H9 (cell line): ENCODE results near the gene RILPL1. TPM values are rescaled to one million over a fixed set of nuclear protein-coding genes. Genes with fewer than 3 reads are reported as not detected.

Source experiments
- DNase-seq: peaks from one replicate; pipeline ENCODE4 v3.0.0-alpha.2; 2017
- H2AFZ ChIP-seq: one replicate; pipeline ENCODE4 v1.6.1; 2013; ENCODE audit warnings: mild to moderate bottlenecking, low read length, control low read depth, moderate library complexity
- H2AK5ac ChIP-seq: 2 replicates; pipeline ENCODE4 v1.6.1; 2013; ENCODE audit warnings: low read length, control low read depth, mixed read lengths; ENCODE audit not compliant: insufficient read length
- H2BK120ac ChIP-seq: one replicate; pipeline ENCODE4 v1.6.1; 2013; ENCODE audit warnings: low read depth, mild to moderate bottlenecking, low read length, control low read depth, inconsistent platforms; ENCODE audit not compliant: poor library complexity, severe bottlenecking
- H2BK12ac ChIP-seq: 2 replicates; pipeline ENCODE4 v1.6.1; 2013; ENCODE audit warnings: low read length, control low read depth, mixed read lengths, low read depth; ENCODE audit not compliant: insufficient read length
- H2BK15ac ChIP-seq: 2 replicates; pipeline ENCODE4 v1.6.1; 2013; ENCODE audit warnings: low read depth, low read length, control low read depth
- H2BK20ac ChIP-seq: one replicate; pipeline ENCODE4 v1.6.1; 2013; ENCODE audit warnings: low read depth, mild to moderate bottlenecking, low read length, control low read depth, inconsistent platforms; ENCODE audit not compliant: poor library complexity, severe bottlenecking
- H2BK5ac ChIP-seq: 2 replicates; pipeline ENCODE4 v1.6.1; 2013; ENCODE audit warnings: low read length, control low read depth, mixed read lengths; ENCODE audit not compliant: insufficient read length
- H3K14ac ChIP-seq: 2 replicates; pipeline ENCODE4 v1.6.1; 2013; ENCODE audit warnings: low read length, control low read depth; ENCODE audit not compliant: insufficient read depth
- H3K18ac ChIP-seq: 2 replicates; pipeline ENCODE4 v1.6.1; 2013; ENCODE audit warnings: low read depth, mild to moderate bottlenecking, mixed read lengths, low read length, control low read depth; ENCODE audit not compliant: insufficient read length
- H3K23ac ChIP-seq: 2 replicates; pipeline ENCODE4 v1.6.1; 2013; ENCODE audit warnings: low read length, control low read depth, mixed read lengths, low read depth; ENCODE audit not compliant: insufficient read length
- H3K23me2 ChIP-seq: 2 replicates; pipeline ENCODE4 v1.6.1; 2013; ENCODE audit warnings: low read depth, mild to moderate bottlenecking, mixed read lengths, low read length, control low read depth; ENCODE audit not compliant: insufficient read length, poor library complexity, severe bottlenecking
- H3K27ac ChIP-seq: 2 replicates; pipeline ENCODE4 v1.5.1; 2013; ENCODE audit warnings: low read length, control low read depth, mixed read lengths, low read depth; ENCODE audit not compliant: insufficient read length
- H3K27me3 ChIP-seq: 2 replicates; pipeline ENCODE4 v1.6.1; 2013; ENCODE audit warnings: low read length, control low read depth, inconsistent platforms; ENCODE audit not compliant: insufficient read depth
- H3K4ac ChIP-seq: 2 replicates; pipeline ENCODE4 v1.6.1; 2013; ENCODE audit warnings: low read depth, mild to moderate bottlenecking, control low read depth, inconsistent platforms, low read length, moderate library complexity
- H3K4me1 ChIP-seq: 2 replicates; pipeline ENCODE4 v1.6.1; 2013; ENCODE audit warnings: low read length, control low read depth, inconsistent platforms; ENCODE audit not compliant: insufficient read depth
- H3K4me2 ChIP-seq: 2 replicates; pipeline ENCODE4 v1.6.1; 2013; ENCODE audit warnings: low read length, control low read depth, mixed read lengths; ENCODE audit not compliant: insufficient read length, insufficient read depth
- H3K56ac ChIP-seq: 2 replicates; pipeline ENCODE4 v1.6.1; 2013; ENCODE audit warnings: low read depth, mild to moderate bottlenecking, mixed read lengths, low read length, control low read depth; ENCODE audit not compliant: insufficient read length
- H3K79me1 ChIP-seq: 2 replicates; pipeline ENCODE4 v1.6.1; 2013; ENCODE audit warnings: low read depth, mild to moderate bottlenecking, moderate library complexity, low read length, control low read depth, inconsistent platforms; ENCODE audit not compliant: insufficient read depth, poor library complexity, severe bottlenecking
- H3K79me2 ChIP-seq: 2 replicates; pipeline ENCODE4 v1.6.1; 2013; ENCODE audit warnings: low read length, control low read depth, inconsistent platforms; ENCODE audit not compliant: insufficient read depth
- H3K9ac ChIP-seq: 2 replicates; pipeline ENCODE4 v1.6.1; 2013; ENCODE audit warnings: low read length, control low read depth, mixed read lengths; ENCODE audit not compliant: insufficient read length; ENCODE audit errors: extremely low read depth
- H3K9me3 ChIP-seq: one replicate; pipeline ENCODE4 v1.6.1; 2013; ENCODE audit warnings: low read depth, low read length, inconsistent platforms; ENCODE audit not compliant: control insufficient read depth
- H3T11ph ChIP-seq: one replicate; pipeline ENCODE4 v1.6.1; 2013; ENCODE audit warnings: mild to moderate bottlenecking, low read length, control low read depth, inconsistent platforms
- H4K20me1 ChIP-seq: one replicate; pipeline ENCODE4 v1.6.1; 2013; ENCODE audit not compliant: control insufficient read depth, insufficient read length, insufficient read depth
- H4K5ac ChIP-seq: 2 replicates; pipeline ENCODE4 v1.6.1; 2013; ENCODE audit warnings: low read depth, mild to moderate bottlenecking, mixed read lengths, low read length, control low read depth; ENCODE audit not compliant: insufficient read length
- H4K8ac ChIP-seq: replicated peaks from 2 replicates; pipeline ENCODE4 v1.6.1; 2013; ENCODE audit warnings: low read length, control low read depth, mixed read lengths, low read depth; ENCODE audit not compliant: insufficient read length
- H4K91ac ChIP-seq: 2 replicates; pipeline ENCODE4 v1.6.1; 2013; ENCODE audit warnings: low read depth, mild to moderate bottlenecking, moderate library complexity, mixed read lengths, low read length, control low read depth; ENCODE audit not compliant: insufficient read length
- H3K27ac Mint-ChIP-seq, 3 experiments: 2 replicates in 2 of 3; 3 replicates in 1 of 3; pipeline ENCODE4 v1.8.0; 2020 to 2021; ENCODE audit warnings: mixed read lengths in 3 of 3, mild to moderate bottlenecking in 1 of 3, moderate library complexity in 1 of 3
- H3K27me3 Mint-ChIP-seq: 2 replicates; pipeline ENCODE4 v1.8.0; 2021; ENCODE audit warnings: low read depth, mild to moderate bottlenecking, moderate library complexity, mixed read lengths
- H3K36me3 Mint-ChIP-seq, 3 experiments: 2 replicates in 2 of 3; 3 replicates in 1 of 3; pipeline ENCODE4 v1.8.0; 2020 to 2021; ENCODE audit warnings: low read depth in 3 of 3, mixed read lengths in 3 of 3; ENCODE audit not compliant: insufficient read depth in 1 of 3
- H3K4me1 Mint-ChIP-seq, 2 experiments: 2 replicates each; pipeline ENCODE4 v1.8.0; 2020; ENCODE audit warnings: mixed read lengths in 2 of 2
- H3K4me3 Mint-ChIP-seq, 2 experiments: 2 replicates in 1 of 2; 3 replicates in 1 of 2; pipeline ENCODE4 v1.8.0; 2020 to 2021; ENCODE audit warnings: mild to moderate bottlenecking in 2 of 2, mixed read lengths in 2 of 2, moderate library complexity in 1 of 2
- H3K9me3 Mint-ChIP-seq, 2 experiments: 2 replicates in 1 of 2; 3 replicates in 1 of 2; pipeline ENCODE4 v1.8.0; 2020; ENCODE audit warnings: mild to moderate bottlenecking in 2 of 2, mixed read lengths in 2 of 2, moderate library complexity in 1 of 2
- WGBS: extraction: QIAGEN DNeasy Blood & Tissue Kit; methylation state at CpG from one replicate; pipeline ENCODE4 v1.1.7; 2013; ENCODE audit warnings: missing lambda C conversion rate, low lambda C conversion rate, mixed read lengths; ENCODE audit not compliant: insufficient read length; ENCODE audit errors: extremely low coverage; 5-methylcytosine and 5-hydroxymethylcytosine counted together
- total RNA-seq: library from RNA; stranded (reverse); gene quantifications from 2 replicates; pipeline ENCODE4 v1.2.1, GENCODE V29; 2021
- TF ChIP-seq, protein P1 (sequence below): fragments of 200-600 bp; sonication (generic); conservative IDR thresholded peaks from 3 replicates; pipeline ENCODE4 v1.8.0; 2021; ENCODE audit warnings: antibody characterized with exemption, mild to moderate bottlenecking

Gene RILPL1
- total RNA-seq, 1 experiment from 2014 or later = 8.1 TPM

DNA sequence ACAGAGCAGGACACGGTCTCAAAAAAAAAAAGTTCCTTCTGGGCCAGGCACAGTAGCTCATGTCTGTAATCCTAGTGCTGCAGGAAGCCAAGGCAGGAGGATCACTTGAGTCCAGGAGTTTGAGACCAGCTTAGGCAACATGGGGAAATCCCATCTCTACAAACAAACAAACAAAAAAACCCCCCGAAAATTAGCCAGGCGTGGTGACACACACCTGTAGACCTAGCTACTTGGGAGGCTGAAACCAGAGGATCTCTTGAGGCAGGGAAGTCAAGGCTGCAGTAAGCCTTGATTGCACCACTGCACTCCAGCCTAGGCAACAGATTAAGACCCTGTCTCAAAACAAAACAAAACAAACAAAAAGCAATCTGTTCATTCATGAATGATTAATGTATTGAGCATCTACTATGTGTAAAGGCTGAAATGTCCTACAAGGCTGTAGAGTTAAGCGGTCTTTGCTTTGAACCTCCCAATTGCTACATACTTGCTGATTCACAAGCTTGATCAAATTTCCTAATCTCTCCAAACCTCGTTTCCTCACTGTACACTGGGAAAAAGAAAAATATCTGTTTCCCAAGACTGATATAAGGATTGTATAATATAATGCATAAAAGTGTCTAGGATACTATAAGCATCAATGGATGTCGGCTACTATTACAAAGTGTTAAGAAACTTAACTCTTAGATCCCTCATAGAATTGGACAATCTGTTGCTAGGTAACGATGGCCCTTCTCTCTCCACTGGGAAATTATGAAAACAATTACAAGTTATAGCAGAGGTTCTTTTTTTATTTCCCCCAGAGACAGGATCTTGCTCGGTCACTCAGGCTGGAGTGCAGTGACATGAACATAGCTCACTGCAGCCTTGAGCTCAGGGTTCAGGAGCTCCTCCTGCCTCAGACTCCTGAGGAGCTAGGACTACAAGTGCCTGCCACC lies 89.2 kb downstream of the RILPL1 start:
- H3K4me1 ChIP-seq = no peaks in the 10 kb centered on the region
- H3K9me3 ChIP-seq = no peaks in the 10 kb centered on the region
- WGBS = no CpG with 5 or more reads among the region's 8 CpGs
- peaks cover 23% of the 10 kb centered on the region for H3K27me3 Mint-ChIP-seq
- no peak overlapping the region for H2BK5ac ChIP-seq
- no peak overlapping the region for H3K27ac ChIP-seq
- no peak overlapping the region for H2BK15ac ChIP-seq
- H3K23me2 ChIP-seq = no peaks in the 10 kb centered on the region
- no peak overlapping the region for H3K56ac ChIP-seq
- H2AFZ ChIP-seq = no peak overlapping the region
- no peak overlapping the region for H3K9ac ChIP-seq
- peaks cover 6 to 10% of the 10 kb centered on the region in 2 experiments for H3K4me1 Mint-ChIP-seq
- H3T11ph ChIP-seq = no peak overlapping the region
- H2BK120ac ChIP-seq = no peak overlapping the region
- TF ChIP-seq, protein P1, sequence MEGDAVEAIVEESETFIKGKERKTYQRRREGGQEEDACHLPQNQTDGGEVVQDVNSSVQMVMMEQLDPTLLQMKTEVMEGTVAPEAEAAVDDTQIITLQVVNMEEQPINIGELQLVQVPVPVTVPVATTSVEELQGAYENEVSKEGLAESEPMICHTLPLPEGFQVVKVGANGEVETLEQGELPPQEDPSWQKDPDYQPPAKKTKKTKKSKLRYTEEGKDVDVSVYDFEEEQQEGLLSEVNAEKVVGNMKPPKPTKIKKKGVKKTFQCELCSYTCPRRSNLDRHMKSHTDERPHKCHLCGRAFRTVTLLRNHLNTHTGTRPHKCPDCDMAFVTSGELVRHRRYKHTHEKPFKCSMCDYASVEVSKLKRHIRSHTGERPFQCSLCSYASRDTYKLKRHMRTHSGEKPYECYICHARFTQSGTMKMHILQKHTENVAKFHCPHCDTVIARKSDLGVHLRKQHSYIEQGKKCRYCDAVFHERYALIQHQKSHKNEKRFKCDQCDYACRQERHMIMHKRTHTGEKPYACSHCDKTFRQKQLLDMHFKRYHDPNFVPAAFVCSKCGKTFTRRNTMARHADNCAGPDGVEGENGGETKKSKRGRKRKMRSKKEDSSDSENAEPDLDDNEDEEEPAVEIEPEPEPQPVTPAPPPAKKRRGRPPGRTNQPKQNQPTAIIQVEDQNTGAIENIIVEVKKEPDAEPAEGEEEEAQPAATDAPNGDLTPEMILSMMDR = no peak
- no peak overlapping the region for H4K91ac ChIP-seq
- no peak overlapping the region for H2BK20ac ChIP-seq
- no peaks in the 10 kb centered on the region for H4K20me1 ChIP-seq
- no peaks in the 10 kb centered on the region; a peak in 1 of 5 replicates for H3K9me3 Mint-ChIP-seq
- no peaks in the 10 kb centered on the region for H3K27me3 ChIP-seq
- H3K18ac ChIP-seq = no peak overlapping the region
- H3K36me3 Mint-ChIP-seq = no peaks in the 10 kb centered on the region
- no peak overlapping the region for H4K5ac ChIP-seq
- no peak overlapping the region for H3K4me2 ChIP-seq
- H2BK12ac ChIP-seq = no peak overlapping the region
- H2AK5ac ChIP-seq = no peak overlapping the region
- no peaks in the 10 kb centered on the region for H3K79me1 ChIP-seq
- H3K4me3 Mint-ChIP-seq = no peak overlapping the region; a peak in 1 of 5 replicates
- H3K14ac ChIP-seq = no peak overlapping the region
- H4K8ac ChIP-seq = no peak overlapping the region
- H3K79me2 ChIP-seq = no peaks in the 10 kb centered on the region
- no peak overlapping the region for H3K27ac Mint-ChIP-seq
- no peak for DNase-seq
- no peak overlapping the region for H3K4ac ChIP-seq
- no peak overlapping the region for H3K23ac ChIP-seq
